Hypothalamus (tissue), 51 donors: ENCODE data around the gene EMC1.
A peak's percentile ranks its signal among the peaks of the same experiment; 100 is the strongest.
"Not testable (repeated sequence)": the region's sequence is repeated elsewhere in the genome, so short reads cannot be mapped to it uniquely, and the experiment has no call there.

Experiments used
- DNase-seq, 51 donors: peaks; one replicate each; lab custom pipeline; 2025; lab: John Stamatoyannopoulos, UW

EMC1 gene

GRCh38 chr1:19220080-19220846, 31.1 kb downstream of the EMC1 start:
- DNase-seq = no peak

GRCh38 chr1:19219451-19219850, 31.9 kb downstream of the EMC1 start:
- DNase-seq = no peak

GRCh38 chr1:19216585-19216984, 34.7 kb downstream of the EMC1 start:
- DNase-seq = not testable (repeated sequence)

GRCh38 chr1:19213580-19213979, 37.7 kb downstream of the EMC1 start:
- no peak for DNase-seq

GRCh38 chr1:19212167-19212566, 39.2 kb downstream of the EMC1 start:
- DNase-seq = no peak

GRCh38 chr1:19210772-19211549, 40.4 kb downstream of the EMC1 start:
- DNase-seq = no peak

- DNase-seq = peak; percentile 49 to 97 (median 87)
Measured at GRCh38 chr1:19209990-19210771, 41.1 kb downstream of the EMC1 start, which contains the start of gene UBR4. Gene UBR4, minus strand, starts transcription at chr1:19210266. Its CDS starts 18 bp downstream, at chr1:19210248.

GRCh38 chr1:19209439-19209989, 41.8 kb downstream of the EMC1 start:
- DNase-seq = peak in 13 of 51 donors; percentile 25 to 58 (median 41)

GRCh38 chr1:19208710-19209438, 42.5 kb downstream of the EMC1 start:
- no peak for DNase-seq

- DNase-seq = no peak
Measured at GRCh38 chr1:19206947-19207346, 44.4 kb downstream of the EMC1 start.

- no peak for DNase-seq
Measured at GRCh38 chr1:19205845-19206244, 45.5 kb downstream of the EMC1 start.

- no peak for DNase-seq
Measured at GRCh38 chr1:19205403-19205802, 45.9 kb downstream of the EMC1 start.

- no peak for DNase-seq
Measured at GRCh38 chr1:19204446-19205266, 46.7 kb downstream of the EMC1 start.

GRCh38 chr1:19203440-19203839, 47.9 kb downstream of the EMC1 start:
- DNase-seq = peak in 3 of 51 donors; percentile 9 to 44 (median 11)

- no peak for DNase-seq
Measured at GRCh38 chr1:19202396-19202795, 48.9 kb downstream of the EMC1 start.

GRCh38 chr1:19199969-19200604, 51.2 kb downstream of the EMC1 start:
- DNase-seq = no peak

GRCh38 chr1:19199329-19199968, 51.9 kb downstream of the EMC1 start:
- no peak for DNase-seq

- no peak for DNase-seq
Measured at GRCh38 chr1:19198820-19199219, 52.5 kb downstream of the EMC1 start.
